PC-9 (cell line): ENCODE measurements around the gene NSL1.

Experiments used
- CTCF ChIP-seq: fragments of 200-600 bp; sonication (generic); conservative IDR thresholded peaks from 2 replicates; pipeline ENCODE4 v1.6.1; 2017; ENCODE audit warnings: mixed run types, antibody characterized with exemption, mild to moderate bottlenecking, moderate library complexity
- EZH2 ChIP-seq: fragments of 200-600 bp; sonication (generic); IDR thresholded peaks from 2 replicates; pipeline ENCODE4 v1.8.0; 2017; ENCODE audit warnings: antibody characterized with exemption, low read depth

- TF ChIP-seq CTCF (no peak), EZH2 (no peak)
These were observed 309 bp downstream of the NSL1 start for GRCh38 chr1:212791261-212791675.
